Measurements from ENCODE around the gene TEAD4.
A peak's percentile ranks its signal among the peaks of the same experiment; 100 is the strongest.

TEAD4 gene

GRCh38 chr12:2959192-2959504 lies at the start of gene TEAD4:
Gene TEAD4 (plus strand): TSS chr12:2959397.
- H3K9me3 Mint-ChIP-seq: no peaks in the 10 kb centered on the region
- peak within 1 kb of the TSS; percentile 80 for H3K4me3 Mint-ChIP-seq
- peaks cover 2% of the 10 kb centered on the region for H3K36me3 Mint-ChIP-seq
- H3K4me1 Mint-ChIP-seq: peaks cover 13% of the 10 kb centered on the region
- H3K27ac Mint-ChIP-seq: no peak within 1 kb of the TSS
- peaks cover 33% of the 10 kb centered on the region for H3K27me3 Mint-ChIP-seq
- DNase-seq (ENCODE audit: low spot score in 2 of 2): no peak
- ATAC-seq (ENCODE audit: low read depth): peak; percentile 15

- Mint-ChIP-seq H3K4me1 (no peaks in the 10 kb centered on the region), H3K27ac (no peak overlapping the region), H3K9me3 (no peaks in the 10 kb centered on the region)
Measured at GRCh38 chr12:2912216-2912575, 47.0 kb upstream of the TEAD4 start.

GRCh38 chr12:2919249-2919648 lies 39.9 kb upstream of the TEAD4 start:
- H3K27ac Mint-ChIP-seq: no peak overlapping the region
- H3K9me3 Mint-ChIP-seq: no peaks in the 10 kb centered on the region
- no peak overlapping the region for H3K4me3 Mint-ChIP-seq
- DNase-seq (ENCODE audit: low spot score in 2 of 2) (no peak), ATAC-seq (ENCODE audit: low read depth) (no peak)
- no peaks in the 10 kb centered on the region for H3K4me1 Mint-ChIP-seq
- peaks cover 20% of the 10 kb centered on the region for H3K36me3 Mint-ChIP-seq
- H3K27me3 Mint-ChIP-seq: no peaks in the 10 kb centered on the region

More at GRCh38 chr12:2912216-2912575, 47.0 kb upstream of the TEAD4 start:
- ATAC-seq (ENCODE audit: low read depth): no peak
- DNase-seq (ENCODE audit: low spot score in 2 of 2): no peak
- peaks cover 12% of the 10 kb centered on the region for H3K36me3 Mint-ChIP-seq
- no peaks in the 10 kb centered on the region for H3K27me3 Mint-ChIP-seq
- H3K4me3 Mint-ChIP-seq: no peak overlapping the region

- Mint-ChIP-seq H3K27ac (no peak overlapping the region), H3K27me3 (no peaks in the 10 kb centered on the region), H3K4me3 (no peak overlapping the region), H3K9me3 (no peaks in the 10 kb centered on the region), H3K4me1 (peaks cover 4% of the 10 kb centered on the region), H3K36me3 (peaks cover 26% of the 10 kb centered on the region)
- ATAC-seq (ENCODE audit: low read depth) (no peak), DNase-seq (ENCODE audit: low spot score in 2 of 2) (no peak)
Measured at GRCh38 chr12:2922329-2922728, 36.9 kb upstream of the TEAD4 start.

DNA sequence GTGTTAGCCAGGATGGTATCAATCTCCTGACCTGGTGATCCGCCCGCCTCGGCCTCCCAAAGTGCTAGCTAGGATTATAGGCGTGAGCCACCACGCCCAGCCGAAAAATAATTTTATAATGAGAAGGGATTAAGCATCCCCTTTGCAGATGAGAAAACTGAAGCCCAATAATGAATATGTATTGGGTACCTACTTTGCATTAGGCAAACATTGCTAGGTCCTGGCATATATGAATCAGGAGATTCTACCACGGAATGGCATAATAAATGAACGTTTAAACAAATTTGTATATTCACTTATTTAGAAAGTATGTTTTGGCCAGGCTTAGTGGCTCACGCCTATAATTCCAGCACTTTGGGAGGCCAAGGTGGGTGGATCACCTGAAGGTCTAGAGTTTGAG lies 36.1 kb upstream of the TEAD4 start:
- Mint-ChIP-seq H3K27me3 (no peaks in the 10 kb centered on the region), H3K4me3 (no peak overlapping the region), H3K27ac (no peak overlapping the region), H3K36me3 (peaks cover 30% of the 10 kb centered on the region), H3K9me3 (no peaks in the 10 kb centered on the region), H3K4me1 (peaks cover 4% of the 10 kb centered on the region)
- ATAC-seq (ENCODE audit: low read depth) (no peak), DNase-seq (ENCODE audit: low spot score in 2 of 2) (no peak)

- H3K27me3 Mint-ChIP-seq: no peaks in the 10 kb centered on the region
- no peak for DNase-seq (ENCODE audit: low spot score in 2 of 2)
- H3K4me3 Mint-ChIP-seq: no peak overlapping the region
- no peaks in the 10 kb centered on the region for H3K9me3 Mint-ChIP-seq
- ATAC-seq (ENCODE audit: low read depth): no peak
- H3K4me1 Mint-ChIP-seq: peaks cover 4% of the 10 kb centered on the region
- peaks cover 30% of the 10 kb centered on the region for H3K36me3 Mint-ChIP-seq
- no peak overlapping the region for H3K27ac Mint-ChIP-seq
Measured at GRCh38 chr12:2924019-2924418, 35.2 kb upstream of the TEAD4 start.

GRCh38 chr12:2925322-2925995 lies 33.7 kb upstream of the TEAD4 start:
- Mint-ChIP-seq H3K4me3 (no peak overlapping the region), H3K27me3 (no peaks in the 10 kb centered on the region), H3K4me1 (peaks cover 4% of the 10 kb centered on the region), H3K27ac (peak overlapping the region; percentile 16), H3K9me3 (no peaks in the 10 kb centered on the region), H3K36me3 (peaks cover 33% of the 10 kb centered on the region)
- ATAC-seq (ENCODE audit: low read depth): no peak
- DNase-seq (ENCODE audit: low spot score in 2 of 2): no peak

- no peak for DNase-seq (ENCODE audit: low spot score in 2 of 2)
- H3K9me3 Mint-ChIP-seq: no peaks in the 10 kb centered on the region
- ATAC-seq (ENCODE audit: low read depth): no peak
- H3K4me3 Mint-ChIP-seq: no peak overlapping the region
- no peaks in the 10 kb centered on the region for H3K4me1 Mint-ChIP-seq
- no peak overlapping the region for H3K27ac Mint-ChIP-seq
- no peaks in the 10 kb centered on the region for H3K27me3 Mint-ChIP-seq
- H3K36me3 Mint-ChIP-seq: peaks cover 27% of the 10 kb centered on the region
Measured at GRCh38 chr12:2930865-2931264, 28.3 kb upstream of the TEAD4 start.

DNA sequence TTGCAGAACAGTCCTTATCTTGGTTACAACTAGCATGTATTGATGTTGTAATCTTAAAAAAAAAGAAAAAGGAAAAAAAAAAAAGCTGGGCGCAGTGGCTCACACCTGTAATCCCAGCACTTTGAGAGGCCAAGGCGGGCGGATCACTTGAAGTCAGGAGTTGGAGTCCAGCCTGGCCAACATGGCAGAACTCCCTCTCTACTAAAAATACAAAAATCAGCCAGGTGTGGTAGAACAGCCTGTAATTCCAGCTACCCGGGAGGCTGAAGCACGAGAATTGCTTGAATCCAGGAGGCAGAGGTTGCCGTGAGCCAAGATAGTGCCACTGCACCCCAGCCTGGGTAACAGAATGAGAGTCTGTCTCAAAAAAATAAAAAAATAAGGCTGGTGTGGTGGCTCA lies 25.6 kb upstream of the TEAD4 start:
- DNase-seq (ENCODE audit: low spot score in 2 of 2): no peak
- Mint-ChIP-seq H3K4me1 (no peaks in the 10 kb centered on the region), H3K36me3 (peaks cover 24% of the 10 kb centered on the region), H3K27ac (no peak overlapping the region), H3K4me3 (no peak overlapping the region), H3K9me3 (no peaks in the 10 kb centered on the region), H3K27me3 (no peaks in the 10 kb centered on the region)
- ATAC-seq (ENCODE audit: low read depth): no peak

- peaks cover 25% of the 10 kb centered on the region for H3K36me3 Mint-ChIP-seq
- no peaks in the 10 kb centered on the region for H3K4me1 Mint-ChIP-seq
- ATAC-seq (ENCODE audit: low read depth) (no peak), DNase-seq (ENCODE audit: low spot score in 2 of 2) (no peak)
- no peak overlapping the region for H3K4me3 Mint-ChIP-seq
- H3K27ac Mint-ChIP-seq: no peak overlapping the region
- H3K9me3 Mint-ChIP-seq: no peaks in the 10 kb centered on the region
- H3K27me3 Mint-ChIP-seq: no peaks in the 10 kb centered on the region
Measured at GRCh38 chr12:2934371-2934770, 24.8 kb upstream of the TEAD4 start.

DNA sequence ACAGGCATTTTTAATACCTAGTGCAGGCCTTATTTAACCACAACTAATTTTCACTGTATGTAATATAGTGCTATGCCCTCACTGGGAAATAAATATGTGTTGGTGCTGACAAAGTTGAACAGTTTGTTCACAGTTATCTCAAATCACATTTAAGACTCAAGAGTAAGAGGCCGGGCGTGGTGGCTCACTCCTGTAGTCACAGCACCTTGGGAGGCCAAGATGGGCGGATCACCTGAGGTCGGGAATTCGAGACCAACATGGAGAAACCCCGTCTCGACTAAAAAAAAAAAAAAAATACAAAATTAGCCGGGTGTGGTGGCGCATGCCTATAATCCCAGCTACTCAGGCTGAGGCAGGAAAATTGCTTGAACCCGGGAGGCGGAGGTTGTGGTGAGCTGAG lies 22.9 kb upstream of the TEAD4 start:
- Mint-ChIP-seq H3K9me3 (no peaks in the 10 kb centered on the region), H3K4me3 (no peak overlapping the region), H3K36me3 (peaks cover 18% of the 10 kb centered on the region), H3K27me3 (no peaks in the 10 kb centered on the region), H3K4me1 (no peaks in the 10 kb centered on the region), H3K27ac (no peak overlapping the region)
- ATAC-seq (ENCODE audit: low read depth) (no peak), DNase-seq (ENCODE audit: low spot score in 2 of 2) (no peak)

DNA sequence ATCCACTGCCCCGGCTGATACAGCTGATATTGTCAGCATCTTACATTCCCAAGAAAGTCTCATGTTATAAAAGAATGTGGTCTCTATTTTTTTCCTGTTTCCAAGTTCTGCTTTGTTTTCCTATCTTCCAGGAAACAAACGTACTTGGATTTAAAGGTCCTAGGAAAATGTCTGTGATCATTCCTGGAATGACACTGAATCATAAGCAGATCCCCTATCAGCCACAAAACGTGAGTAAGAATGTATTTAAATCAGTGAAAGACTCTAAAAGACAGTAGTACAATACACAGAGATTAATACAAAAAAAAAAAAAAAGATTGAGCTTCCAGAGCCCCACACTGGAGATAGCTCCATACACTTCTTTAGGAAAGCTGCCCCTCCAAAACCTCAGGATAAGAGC lies 21.7 kb upstream of the TEAD4 start:
- H3K27ac Mint-ChIP-seq: no peak overlapping the region
- no peaks in the 10 kb centered on the region for H3K27me3 Mint-ChIP-seq
- no peak overlapping the region for H3K4me3 Mint-ChIP-seq
- no peaks in the 10 kb centered on the region for H3K4me1 Mint-ChIP-seq
- H3K36me3 Mint-ChIP-seq: peaks cover 14% of the 10 kb centered on the region
- ATAC-seq (ENCODE audit: low read depth): no peak
- DNase-seq (ENCODE audit: low spot score in 2 of 2): no peak
- no peaks in the 10 kb centered on the region for H3K9me3 Mint-ChIP-seq

DNA sequence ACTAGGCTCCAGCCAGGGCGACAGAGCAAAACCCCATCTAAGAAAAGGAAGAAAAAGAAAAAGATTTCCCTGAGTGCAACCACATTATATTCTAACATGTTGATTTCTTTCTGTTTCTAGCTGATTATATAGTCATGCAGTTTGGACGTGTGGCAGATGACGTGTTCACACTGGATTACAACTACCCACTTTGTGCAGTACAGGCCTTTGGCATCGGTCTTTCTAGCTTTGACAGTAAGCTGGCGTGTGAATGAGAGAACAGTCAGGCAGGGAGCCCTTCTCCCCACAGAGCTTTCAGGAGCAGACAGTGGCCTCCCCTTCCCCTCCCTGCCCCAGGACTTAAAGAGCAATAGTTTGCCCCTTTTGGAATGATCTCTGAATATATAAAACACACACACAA lies 20.0 kb upstream of the TEAD4 start:
- Mint-ChIP-seq H3K27ac (no peak overlapping the region), H3K4me3 (no peak overlapping the region), H3K4me1 (no peaks in the 10 kb centered on the region), H3K36me3 (peaks cover 11% of the 10 kb centered on the region), H3K9me3 (no peaks in the 10 kb centered on the region), H3K27me3 (no peaks in the 10 kb centered on the region)
- no peak for ATAC-seq (ENCODE audit: low read depth)
- DNase-seq (ENCODE audit: low spot score in 2 of 2): no peak

DNA sequence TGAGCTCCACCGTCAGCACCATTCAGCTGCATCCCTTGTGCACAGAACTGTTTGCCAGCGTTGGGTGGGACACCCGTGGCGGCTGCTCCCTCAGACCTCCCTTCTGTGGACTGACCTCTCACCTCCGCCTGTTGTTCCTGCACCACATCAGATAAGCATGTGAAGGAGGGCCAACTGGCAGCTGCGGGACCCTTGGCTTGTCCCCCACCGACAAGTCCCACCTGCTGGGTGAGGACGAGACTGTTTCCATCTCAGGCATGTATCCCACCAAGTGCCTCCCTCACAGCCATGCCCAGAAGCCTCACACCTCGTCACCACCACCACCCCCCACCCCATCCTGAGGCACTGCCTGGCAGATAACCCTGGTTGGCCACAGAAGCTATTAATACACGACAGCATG lies 18.6 kb upstream of the TEAD4 start:
- no peaks in the 10 kb centered on the region for H3K9me3 Mint-ChIP-seq
- peaks cover 5% of the 10 kb centered on the region for H3K4me1 Mint-ChIP-seq
- no peak overlapping the region for H3K4me3 Mint-ChIP-seq
- H3K27ac Mint-ChIP-seq: no peak overlapping the region
- H3K36me3 Mint-ChIP-seq: peaks cover 7% of the 10 kb centered on the region
- H3K27me3 Mint-ChIP-seq: no peaks in the 10 kb centered on the region
- DNase-seq (ENCODE audit: low spot score in 2 of 2) (no peak), ATAC-seq (ENCODE audit: low read depth) (no peak)

DNA sequence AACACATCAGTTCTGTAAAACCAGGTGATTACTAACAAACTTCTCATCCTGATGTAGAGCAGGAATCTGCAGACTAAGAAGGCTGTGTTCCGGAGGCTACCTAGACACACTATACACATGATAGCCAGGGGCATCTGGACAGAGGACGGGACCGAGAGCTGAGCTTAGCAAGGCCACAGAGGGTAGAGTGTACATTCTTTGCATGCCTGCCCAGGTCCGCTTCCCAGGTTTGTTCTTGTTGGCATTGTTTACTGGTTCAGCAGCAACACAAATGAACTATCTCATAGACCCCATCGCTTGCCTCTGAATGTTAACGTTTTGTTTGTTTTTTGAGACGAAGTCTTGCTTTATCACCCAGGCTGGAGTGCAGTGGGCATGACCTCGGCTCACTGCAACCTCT lies 17.7 kb upstream of the TEAD4 start:
- no peaks in the 10 kb centered on the region for H3K27me3 Mint-ChIP-seq
- H3K36me3 Mint-ChIP-seq: peaks cover 7% of the 10 kb centered on the region
- H3K4me3 Mint-ChIP-seq: no peak overlapping the region
- ATAC-seq (ENCODE audit: low read depth): no peak
- H3K27ac Mint-ChIP-seq: no peak overlapping the region
- peaks cover 5% of the 10 kb centered on the region for H3K4me1 Mint-ChIP-seq
- no peak for DNase-seq (ENCODE audit: low spot score in 2 of 2)
- no peaks in the 10 kb centered on the region for H3K9me3 Mint-ChIP-seq

Measured in memory B cell (primary cell).